ENCODE data around the gene SAP30BP.

- TF ChIP-seq CTCF (IDR thresholded peaks at IDR 0.05) (no peak), ZFX (IDR thresholded peaks at IDR 0.05; ENCODE audit: borderline replicate concordance) (no peak)
Measured at GRCh38 chr17:75738218-75738802, 71.2 kb downstream of the SAP30BP start.

All from 22Rv1 (cell line).